Measurements from ENCODE around the gene CREB3L2. TPM values are rescaled to one million over a fixed set of nuclear protein-coding genes. Genes with fewer than 3 reads are reported as not detected.

CREB3L2 gene
- total and polyA plus RNA-seq, 2 of the 8 experiments (the other 6 are each of a cell fraction or from before 2014, with no cell fraction given): 14.4 to 48.3 TPM

DNA sequence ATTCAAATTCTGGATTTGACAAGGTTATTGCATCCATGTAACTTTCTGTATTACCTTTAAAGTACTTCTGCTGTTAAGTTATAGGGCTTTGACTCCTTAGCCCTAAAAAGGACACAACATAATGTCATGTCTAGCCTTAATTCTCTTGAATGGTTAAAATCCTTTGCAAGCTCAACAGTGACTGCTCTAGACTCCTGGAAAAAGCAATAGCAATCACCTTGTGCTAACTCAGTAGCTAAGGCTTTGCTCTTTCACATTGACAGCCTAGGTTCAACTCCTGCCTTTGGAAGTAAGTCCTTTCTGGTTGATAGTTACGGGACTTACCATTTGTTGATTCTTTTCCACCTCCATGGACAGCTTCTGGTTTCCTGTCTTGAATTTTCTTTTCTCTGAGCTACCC, 16.1 kb upstream of the CREB3L2 start:
- no peak overlapping the region for H3K56ac ChIP-seq (replicated peaks; ENCODE audit: insufficient read length, low read depth, low read length)
- H4K20me1 ChIP-seq (replicated peaks in 1 of 2; ENCODE audit: control insufficient read depth in 1 of 2, insufficient read depth in 2 of 2, low read length in 2 of 2): no peaks in the 10 kb centered on the region
- no peak overlapping the region for H2AK5ac ChIP-seq (ENCODE audit: low read depth, low read length)
- no peak overlapping the region for H3K9ac ChIP-seq (replicated peaks in 1 of 4; ENCODE audit: extremely low read depth in 1 of 4, low read depth in 3 of 4, low read length in 3 of 4)
- peak overlapping the region; percentile 50 for H2BK120ac ChIP-seq (replicated peaks; ENCODE audit: low read depth, low read length)
- WGBS, 2 experiments (ENCODE audit: extremely low coverage in 1 of 2, insufficient coverage in 1 of 2, insufficient read length in 1 of 2, insufficient replicate concordance in 2 of 2, low coverage in 1 of 2, low lambda C conversion rate in 2 of 2, missing lambda C conversion rate in 1 of 2): 93% methylated on average over 1 of the region's 1 CpG; no CpG with 5 or more reads in 1 of the 2 experiments
- no peak for FAIRE-seq
- no peak overlapping the region for H4K5ac ChIP-seq (ENCODE audit: insufficient read length, low read depth, low read length)
- H3K14ac ChIP-seq (ENCODE audit: insufficient read length): no peak overlapping the region
- H3K79me1 ChIP-seq (ENCODE audit: low read depth, low read length): no peaks in the 10 kb centered on the region
- peaks cover 0 to 3% of the 10 kb centered on the region in 2 experiments; a peak in 1 of 4 replicates for H3K9me3 ChIP-seq (ENCODE audit: insufficient read depth in 2 of 2, low read depth in 1 of 2, low read length in 1 of 2)
- H2AFZ ChIP-seq (ENCODE audit: low read length): peak overlapping the region; percentile 43; the same call in 1 of the 2 replicates
- no peak overlapping the region for H3K27ac ChIP-seq (ENCODE audit: low read depth, low read length)
- no peaks in the 10 kb centered on the region for H3K79me2 ChIP-seq (ENCODE audit: control insufficient read depth in 1 of 2, insufficient read depth in 2 of 2, low read length in 2 of 2)
- ChIA-PET POLR2A (ENCODE audit: partially characterized antibody) (interaction anchor here (0.6 kb wide), 1 partner anchor 340 kb away, joined by 3 read pairs; no protein-coding TSS in a partner anchor), CTCF (ENCODE audit: partially characterized antibody) (interaction anchor here (0.6 to 5.6 kb wide), 6 partner anchors 9 to 63 kb away, joined by 3 to 36 read pairs (median 4); partner anchors contain the start of gene CREB3L2)
- TF ChIP-seq CREB1 (IDR thresholded peaks at IDR 0.05): no peak
- peak; percentile 74 for TF ChIP-seq TBP (IDR thresholded peaks at IDR 0.05; ENCODE audit: low read depth, low read length)
- TF ChIP-seq SP2 (IDR thresholded peaks at IDR 0.05; ENCODE audit: low read length): no peak
- no peak overlapping the region for H2BK5ac ChIP-seq (ENCODE audit: low read depth, low read length)
- DNase-seq (ENCODE audit: low read depth in 1 of 2, low spot score in 2 of 2): no peak
- H2BK20ac ChIP-seq (ENCODE audit: low read length): no peak overlapping the region
- H3K18ac ChIP-seq (ENCODE audit: extremely low read depth, low read length): peak overlapping the region; percentile 62; the same call in 1 of the 2 replicates
- no peak overlapping the region for H3K4ac ChIP-seq (replicated peaks; ENCODE audit: insufficient read length, low read depth, low read length)
- no peak overlapping the region for H4K8ac ChIP-seq (ENCODE audit: extremely low read depth, insufficient read depth, low read length)
- H3K4me1 ChIP-seq (replicated peaks in 1 of 4; ENCODE audit: control insufficient read depth in 3 of 4, insufficient read depth in 4 of 4, low read length in 3 of 4): peaks cover 0 to 5% (median 4%) of the 10 kb centered on the region in 4 experiments; a peak in 4 of 7 replicates
- H2BK12ac ChIP-seq (ENCODE audit: low read depth, low read length): no peak overlapping the region
- no peak overlapping the region for H3K4me2 ChIP-seq (ENCODE audit: insufficient read depth in 1 of 2, low read depth in 2 of 2, low read length in 2 of 2)
- H3K27me3 ChIP-seq (replicated peaks in 1 of 4; ENCODE audit: control insufficient read depth in 3 of 4, extremely low read depth in 1 of 4, insufficient read depth in 3 of 4, low read length in 3 of 4): no peaks in the 10 kb centered on the region; a peak in 1 of 7 replicates
- H3K4me3 ChIP-seq (ENCODE audit: extremely low read depth in 1 of 4, insufficient read depth in 2 of 4, low read depth in 3 of 4, low read length in 4 of 4): no peak overlapping the region
- H3K36me3 ChIP-seq (ENCODE audit: control insufficient read depth in 2 of 4, insufficient read depth in 4 of 4, low read length in 3 of 4): no peaks in the 10 kb centered on the region
- H2BK15ac ChIP-seq (ENCODE audit: low read length): no peak overlapping the region; the same call in 1 of the 2 replicates
- no peak overlapping the region for H3K23ac ChIP-seq (ENCODE audit: insufficient read length)
- H3K23me2 ChIP-seq (ENCODE audit: low read depth, low read length): no peaks in the 10 kb centered on the region
- H4K91ac ChIP-seq (replicated peaks; ENCODE audit: insufficient read length, low read length): no peak overlapping the region
